ENCODE results near the gene RAP1GAP2. TPM values are rescaled to one million over a fixed set of nuclear protein-coding genes. Genes with fewer than 3 reads are reported as not detected.

RAP1GAP2 gene
- total RNA-seq, 1 donor from 2014 or later: 22.6 TPM

- H3K36me3 ChIP-seq: no peaks in the 10 kb centered on the region
- H3K9me3 ChIP-seq: no peaks in the 10 kb centered on the region
- no peaks in the 10 kb centered on the region for H3K27me3 ChIP-seq
- no peak overlapping the region for H3K27ac ChIP-seq
- no peak for TF ChIP-seq POLR2A (IDR thresholded peaks at IDR 0.05)
- H3K4me1 ChIP-seq: peaks cover 31% of the 10 kb centered on the region
- no peak for DNase-seq (ENCODE audit: extremely low spot score in 2 of 2)
- intact Hi-C loops (cut with DNase I): no loop called here
- H3K4me3 ChIP-seq: no peak overlapping the region
Measured at GRCh38 chr17:3006801-3007200, 210.6 kb downstream of the RAP1GAP2 start.

- no peaks in the 10 kb centered on the region for H3K36me3 ChIP-seq
- peaks cover 25% of the 10 kb centered on the region for H3K4me1 ChIP-seq
- H3K27ac ChIP-seq: no peak overlapping the region
- no peak overlapping the region for H3K4me3 ChIP-seq
- no peak for DNase-seq (ENCODE audit: extremely low spot score in 2 of 2)
- H3K9me3 ChIP-seq: no peaks in the 10 kb centered on the region
- intact Hi-C loops (cut with DNase I): no loop called here
- TF ChIP-seq POLR2A (IDR thresholded peaks at IDR 0.05) (no peak), CTCF (IDR thresholded peaks at IDR 0.05) (no peak), POLR2AphosphoS5 (IDR thresholded peaks at IDR 0.05; ENCODE audit: insufficient read depth in 1 of 2, low read depth in 1 of 2) (no peak)
- no peaks in the 10 kb centered on the region for H3K27me3 ChIP-seq
Measured at GRCh38 chr17:3007651-3008121, 211.4 kb downstream of the RAP1GAP2 start.

- Histone ChIP-seq H3K27ac (no peak overlapping the region), H3K4me3 (no peak overlapping the region), H3K36me3 (no peaks in the 10 kb centered on the region), H3K27me3 (no peaks in the 10 kb centered on the region), H3K9me3 (no peaks in the 10 kb centered on the region), H3K4me1 (peaks cover 16% of the 10 kb centered on the region)
- no peak for DNase-seq (ENCODE audit: extremely low spot score in 2 of 2)
- no peak for TF ChIP-seq POLR2AphosphoS5 (IDR thresholded peaks at IDR 0.05; ENCODE audit: insufficient read depth in 1 of 2, low read depth in 1 of 2)
- TF ChIP-seq POLR2A (IDR thresholded peaks at IDR 0.05): no peak
- TF ChIP-seq CTCF (IDR thresholded peaks at IDR 0.05): no peak
- intact Hi-C loops (cut with DNase I): no loop called here
Measured at GRCh38 chr17:3008336-3009288, 212.4 kb downstream of the RAP1GAP2 start.

GRCh38 chr17:3009411-3009920 is 213.2 kb downstream of the RAP1GAP2 start:
- no peaks in the 10 kb centered on the region for H3K9me3 ChIP-seq
- H3K27ac ChIP-seq: no peak overlapping the region
- H3K36me3 ChIP-seq: no peaks in the 10 kb centered on the region
- TF ChIP-seq CTCF (IDR thresholded peaks at IDR 0.05) (no peak), POLR2AphosphoS5 (IDR thresholded peaks at IDR 0.05; ENCODE audit: insufficient read depth in 1 of 2, low read depth in 1 of 2) (no peak), POLR2A (IDR thresholded peaks at IDR 0.05) (no peak)
- H3K4me1 ChIP-seq: peaks cover 9% of the 10 kb centered on the region
- no peaks in the 10 kb centered on the region for H3K27me3 ChIP-seq
- intact Hi-C loops (cut with DNase I): no loop called here
- H3K4me3 ChIP-seq: no peak overlapping the region
- DNase-seq (ENCODE audit: extremely low spot score in 2 of 2): no peak

- intact Hi-C loops (cut with DNase I): loop anchor here (5.0 kb wide), 1 partner anchor 165 kb away; no protein-coding TSS in a partner anchor
- TF ChIP-seq POLR2A (IDR thresholded peaks at IDR 0.05) (no peak), CTCF (IDR thresholded peaks at IDR 0.05) (no peak), POLR2AphosphoS5 (IDR thresholded peaks at IDR 0.05; ENCODE audit: insufficient read depth in 1 of 2, low read depth in 1 of 2) (no peak)
- Histone ChIP-seq H3K9me3 (no peaks in the 10 kb centered on the region), H3K4me1 (no peaks in the 10 kb centered on the region), H3K27me3 (no peaks in the 10 kb centered on the region), H3K27ac (no peak overlapping the region), H3K36me3 (no peaks in the 10 kb centered on the region), H3K4me3 (no peak overlapping the region)
- no peak for DNase-seq (ENCODE audit: extremely low spot score in 2 of 2)
Measured at GRCh38 chr17:3011891-3012290, 215.7 kb downstream of the RAP1GAP2 start.
